Choroid plexus epithelial cell (primary cell): ENCODE results near the gene IGDCC3.

Source experiments
- DNase-seq: peaks from one replicate; pipeline ENCODE4 v3.0.0-alpha.2; 2010; ENCODE audit warnings: low read depth
- H3K4me3 ChIP-seq: 2 replicates; pipeline ENCODE4 v1.5.1; 2011; ENCODE audit warnings: low read depth, mild to moderate bottlenecking, control low read depth, low read length, moderate library complexity
- CTCF ChIP-seq: conservative IDR thresholded peaks from 2 replicates; pipeline ENCODE4 v1.5.1; 2011; ENCODE audit warnings: low read depth, mild to moderate bottlenecking, control low read depth, inconsistent platforms, low read length, moderate library complexity

The IGDCC3 gene

GRCh38 chr15:65292938-65293518, 84.8 kb downstream of the IGDCC3 start:
- no peak overlapping the region for H3K4me3 ChIP-seq
- DNase-seq: peak; percentile 21
- no peak for TF ChIP-seq CTCF

GRCh38 chr15:65290228-65290627, 87.6 kb downstream of the IGDCC3 start:
- no peak for DNase-seq
- TF ChIP-seq CTCF: no peak
- no peak overlapping the region for H3K4me3 ChIP-seq

GRCh38 chr15:65289261-65289854, 88.4 kb downstream of the IGDCC3 start:
- no peak for TF ChIP-seq CTCF
- no peak overlapping the region for H3K4me3 ChIP-seq
- no peak for DNase-seq

- H3K4me3 ChIP-seq: no peak overlapping the region
- DNase-seq: peak; percentile 23
- no peak for TF ChIP-seq CTCF
Measured at GRCh38 chr15:65287520-65287855, 90.3 kb downstream of the IGDCC3 start.

- DNase-seq: peak; percentile 83
- peak within 1 kb of the TSS; percentile 76 for H3K4me3 ChIP-seq
- peak; percentile 43 for TF ChIP-seq CTCF
Measured at GRCh38 chr15:65286704-65287519, 90.9 kb downstream of the IGDCC3 start, which contains the start of gene PARP16. TSS of gene PARP16 (minus strand) at chr15:65286883. CDS start at chr15:65286426, 457 bp downstream.

- DNase-seq: no peak
- H3K4me3 ChIP-seq: peak overlapping the region; percentile 76
- no peak for TF ChIP-seq CTCF
Measured at GRCh38 chr15:65286069-65286703, 91.6 kb downstream of the IGDCC3 start.
